Calu3 (cell line): ENCODE data around the gene PDIA4. TPM values are rescaled to one million over a fixed set of nuclear protein-coding genes. Genes with fewer than 3 reads are reported as not detected.

ENCODE experiments used
- BruUV-seq: library from RNA; stranded (reverse); fragments of 400-500 nt; replicated peaks from 2 replicates; lab custom pipeline; 2021; lab: Mats Ljungman, UMichigan
- CTCF ChIA-PET: fragments of 300-600 bp; sonication (Branson Sonifier 250); formaldehyde crosslinking; loops from one replicate; lab custom pipeline; 2022; ENCODE audit warnings: antibody characterized with exemption; lab: Charles Lee
- DNase-seq: peaks from one replicate; pipeline ENCODE4 v3.0.0; 2022
- H3K27ac Mint-ChIP-seq: one replicate; pipeline ENCODE4 v1.8.0; 2022; ENCODE audit warnings: mixed read lengths; ENCODE audit not compliant: unreplicated experiment
- H3K27me3 Mint-ChIP-seq: one replicate; pipeline ENCODE4 v1.8.0; 2022; ENCODE audit warnings: mixed read lengths; ENCODE audit not compliant: unreplicated experiment
- H3K36me3 Mint-ChIP-seq: one replicate; pipeline ENCODE4 v1.8.0; 2022; ENCODE audit warnings: mild to moderate bottlenecking, moderate library complexity, mixed read lengths; ENCODE audit not compliant: insufficient read depth, unreplicated experiment
- H3K4me1 Mint-ChIP-seq: one replicate; pipeline ENCODE4 v1.8.0; 2022; ENCODE audit warnings: mild to moderate bottlenecking, low read depth, mixed read lengths; ENCODE audit not compliant: unreplicated experiment
- H3K4me3 Mint-ChIP-seq: one replicate; pipeline ENCODE4 v1.8.0; 2022; ENCODE audit warnings: mild to moderate bottlenecking, low read depth, moderate library complexity, mixed read lengths; ENCODE audit not compliant: unreplicated experiment
- H3K9me3 Mint-ChIP-seq: one replicate; pipeline ENCODE4 v1.8.0; 2022; ENCODE audit warnings: low read depth, mixed read lengths; ENCODE audit not compliant: unreplicated experiment
- CTCF ChIP-seq: fragments of 200-600 bp; IDR thresholded peaks from one replicate; pipeline ENCODE4 v1.8.0; 2022; ENCODE audit warnings: antibody characterized with exemption; ENCODE audit not compliant: unreplicated experiment
- intact Hi-C: fragments of 100-400 bp; cut with micrococcal nuclease; formaldehyde crosslinking; loops from one replicate; pipeline ENCODE4 v1.10.0; 2022; ENCODE audit not compliant: unreplicated experiment
- total RNA-seq: library from RNA; stranded (reverse); gene quantifications from 2 replicates; pipeline ENCODE4 v1.2.3, GENCODE V29; 2022

PDIA4 gene
- total RNA-seq, 1 experiment from 2014 or later, result 351 TPM

- Mint-ChIP-seq H3K9me3 (no peaks in the 10 kb centered on the region), H3K36me3 (peaks cover 83% of the 10 kb centered on the region)
These were observed 4.6 kb downstream of the PDIA4 start for GRCh38 chr7:149023662-149024061.

GRCh38 chr7:149022756-149023360 lies 5.4 kb downstream of the PDIA4 start:
- no TSS peak for BruUV-seq
- DNase-seq, result no peak
- Mint-ChIP-seq H3K4me3 (no peak overlapping the region), H3K27me3 (no peaks in the 10 kb centered on the region), H3K9me3 (no peaks in the 10 kb centered on the region), H3K27ac (no peak overlapping the region), H3K36me3 (peaks cover 77% of the 10 kb centered on the region), H3K4me1 (peaks cover 45% of the 10 kb centered on the region)
- CTCF ChIA-PET, result interaction anchor here (1.5 kb wide), 1 partner anchor 43 kb away, joined by 4 read pairs; no protein-coding TSS in a partner anchor
- intact Hi-C loops, result no loop called here
- no peak for TF ChIP-seq CTCF

More at GRCh38 chr7:149023662-149024061, 4.6 kb downstream of the PDIA4 start:
- H3K4me3 Mint-ChIP-seq, result no peak overlapping the region
- H3K27me3 Mint-ChIP-seq, result no peaks in the 10 kb centered on the region
- CTCF ChIA-PET, result interaction anchor here (1.5 kb wide), 1 partner anchor 42 kb away, joined by 4 read pairs; no protein-coding TSS in a partner anchor
- H3K4me1 Mint-ChIP-seq, result peaks cover 45% of the 10 kb centered on the region
- no peak overlapping the region for H3K27ac Mint-ChIP-seq
- intact Hi-C loops, result no loop called here
- DNase-seq, result no peak
- TF ChIP-seq CTCF, result no peak
- no TSS peak for BruUV-seq

- CTCF ChIA-PET, result interaction anchor here (0.5 to 0.9 kb wide), 2 partner anchors 9 to 70 kb away, joined by 3 read pairs; no protein-coding TSS in a partner anchor
- DNase-seq, result no peak
- BruUV-seq, result no TSS peak
- H3K4me1 Mint-ChIP-seq, result peaks cover 45% of the 10 kb centered on the region
- H3K4me3 Mint-ChIP-seq, result no peak overlapping the region
- H3K27ac Mint-ChIP-seq, result peak overlapping the region; percentile 22
- H3K9me3 Mint-ChIP-seq, result no peaks in the 10 kb centered on the region
- H3K36me3 Mint-ChIP-seq, result peaks cover 71% of the 10 kb centered on the region
- no peak for TF ChIP-seq CTCF
- no peaks in the 10 kb centered on the region for H3K27me3 Mint-ChIP-seq
- intact Hi-C loops, result no loop called here
These were observed 6.6 kb downstream of the PDIA4 start for GRCh38 chr7:149021725-149022062.

GRCh38 chr7:149020483-149020882 lies 7.8 kb downstream of the PDIA4 start:
- no peaks in the 10 kb centered on the region for H3K9me3 Mint-ChIP-seq
- no peak for DNase-seq
- TF ChIP-seq CTCF, result no peak
- CTCF ChIA-PET, result interaction anchor here (0.6 kb wide), 1 partner anchor 507 kb away, joined by 3 read pairs; no protein-coding TSS in a partner anchor
- intact Hi-C loops, result no loop called here
- BruUV-seq, result no TSS peak
- H3K4me1 Mint-ChIP-seq, result peaks cover 38% of the 10 kb centered on the region
- H3K4me3 Mint-ChIP-seq, result no peak overlapping the region
- no peaks in the 10 kb centered on the region for H3K27me3 Mint-ChIP-seq
- peaks cover 71% of the 10 kb centered on the region for H3K36me3 Mint-ChIP-seq
- peak overlapping the region; percentile 5 for H3K27ac Mint-ChIP-seq
